HK-2 (cell line): ENCODE measurements around the gene TMEM63B.
"Not testable (repeated sequence)": the region's sequence is repeated elsewhere in the genome, so short reads cannot be mapped to it uniquely, and the experiment has no call there.

ENCODE experiments used
- DNase-seq: peaks from one replicate; pipeline ENCODE4 v3.0.0-alpha.2; 2018; ENCODE audit not compliant: unreplicated experiment

Gene TMEM63B

GRCh38 chr6:44127186-44128019 is at the start of gene TMEM63B, which contains the start of gene MRPL14:
Gene TMEM63B, plus strand, starts transcription at chr6:44127554. Its CDS starts 7,031 bp downstream, at chr6:44134585.
Gene MRPL14, minus strand, starts transcription at chr6:44127452. Its CDS starts 10,841 bp downstream, at chr6:44116611.
- DNase-seq, result peak; percentile 88

- no peak for DNase-seq
These were observed 49.0 kb upstream of the TMEM63B start for GRCh38 chr6:44078219-44078826.

GRCh38 chr6:44078827-44079671 is 48.3 kb upstream of the TMEM63B start:
- peak; percentile 80 for DNase-seq

GRCh38 chr6:44079672-44080071 is 47.7 kb upstream of the TMEM63B start:
- DNase-seq, result no peak

GRCh38 chr6:44080561-44081521 is 46.5 kb upstream of the TMEM63B start:
- DNase-seq, result no peak

GRCh38 chr6:44081753-44082152 is 45.6 kb upstream of the TMEM63B start:
- DNase-seq, result no peak

- no peak for DNase-seq
These were observed 44.5 kb upstream of the TMEM63B start for GRCh38 chr6:44082872-44083321.

- no peak for DNase-seq
These were observed 42.9 kb upstream of the TMEM63B start for GRCh38 chr6:44084231-44085014.

- no peak for DNase-seq
These were observed 42.1 kb upstream of the TMEM63B start for GRCh38 chr6:44085219-44085618.

- DNase-seq, result peak; percentile 39
These were observed 40.3 kb upstream of the TMEM63B start for GRCh38 chr6:44086931-44087574.

- DNase-seq, result no peak
These were observed 39.7 kb upstream of the TMEM63B start for GRCh38 chr6:44087623-44088022.

GRCh38 chr6:44088827-44089590 is 38.3 kb upstream of the TMEM63B start:
- DNase-seq, result no peak

- DNase-seq, result no peak
These were observed 36.9 kb upstream of the TMEM63B start for GRCh38 chr6:44090465-44090864.

GRCh38 chr6:44091356-44091755 is 36.0 kb upstream of the TMEM63B start:
- DNase-seq, result not testable (repeated sequence)

- DNase-seq, result no peak
These were observed 35.1 kb upstream of the TMEM63B start for GRCh38 chr6:44091981-44092884.

- DNase-seq, result no peak
These were observed 34.3 kb upstream of the TMEM63B start for GRCh38 chr6:44093066-44093465.

GRCh38 chr6:44093750-44094402 is 33.5 kb upstream of the TMEM63B start:
- DNase-seq, result no peak
